PFSK-1 (cell line): ENCODE measurements around the gene POLR1B.

Experiments
- FOXP2 ChIP-seq: optimal IDR thresholded peaks from 2 replicates; pipeline ENCODE3; 2011; ENCODE audit warnings: borderline replicate concordance, control low read depth, inconsistent platforms; ENCODE audit not compliant: insufficient read depth; ENCODE audit errors: extremely low read length, extremely low read depth
- POLR2AphosphoS5 ChIP-seq: IDR thresholded peaks from 2 replicates; pipeline ENCODE4 v1.6.1; 2012; ENCODE audit warnings: low read depth, mild to moderate bottlenecking, control low read depth, low read length, moderate library complexity
- REST ChIP-seq, 2 experiments: IDR thresholded peaks; 2 replicates each; pipeline versions ENCODE4 v1.6.1 to v1.8.0; 2011 to 2012; ENCODE audit warnings: low read depth in 2 of 2, low read length in 2 of 2, control low read depth in 1 of 2, inconsistent platforms in 1 of 2, mild to moderate bottlenecking in 1 of 2, moderate library complexity in 1 of 2; ENCODE audit not compliant: insufficient read depth in 1 of 2
- SIN3A ChIP-seq: IDR thresholded peaks from 2 replicates; pipeline ENCODE4 v1.6.1; 2012; ENCODE audit warnings: mild to moderate bottlenecking, low read length, moderate library complexity, borderline replicate concordance; ENCODE audit not compliant: insufficient read depth
- TAF1 ChIP-seq: IDR thresholded peaks from 2 replicates; pipeline ENCODE4 v1.6.1; 2012; ENCODE audit warnings: low read length, control low read depth, borderline replicate concordance; ENCODE audit not compliant: insufficient read depth

POLR1B gene

GRCh38 chr2:112623913-112624777 lies 81.9 kb downstream of the POLR1B start:
- TF ChIP-seq SIN3A (no peak), FOXP2 (peak; percentile 61)

- TF ChIP-seq REST (IDR thresholded peaks at IDR 0.05; ENCODE audit: insufficient read depth in 1 of 2, low read depth in 2 of 2, low read length in 2 of 2) = no peak
- TF ChIP-seq TAF1 = no peak
Measured at GRCh38 chr2:112625474-112626114, 83.3 kb downstream of the POLR1B start.

GRCh38 chr2:112626604-112627059 lies 84.4 kb downstream of the POLR1B start:
- TF ChIP-seq SIN3A = no peak
- no peak; the same call in 1 of the 2 replicates for TF ChIP-seq POLR2AphosphoS5
- TF ChIP-seq REST (IDR thresholded peaks at IDR 0.05; ENCODE audit: insufficient read depth in 1 of 2, low read depth in 2 of 2, low read length in 2 of 2) = no peak
- TF ChIP-seq TAF1 = no peak
- TF ChIP-seq FOXP2 = peak; percentile 22
